ENCODE results near the gene FASTK. TPM values are rescaled to one million over a fixed set of nuclear protein-coding genes. Genes with fewer than 3 reads are reported as not detected.

The FASTK gene
- total RNA-seq, 1 donor from 2014 or later = 68.0 TPM

DNA sequence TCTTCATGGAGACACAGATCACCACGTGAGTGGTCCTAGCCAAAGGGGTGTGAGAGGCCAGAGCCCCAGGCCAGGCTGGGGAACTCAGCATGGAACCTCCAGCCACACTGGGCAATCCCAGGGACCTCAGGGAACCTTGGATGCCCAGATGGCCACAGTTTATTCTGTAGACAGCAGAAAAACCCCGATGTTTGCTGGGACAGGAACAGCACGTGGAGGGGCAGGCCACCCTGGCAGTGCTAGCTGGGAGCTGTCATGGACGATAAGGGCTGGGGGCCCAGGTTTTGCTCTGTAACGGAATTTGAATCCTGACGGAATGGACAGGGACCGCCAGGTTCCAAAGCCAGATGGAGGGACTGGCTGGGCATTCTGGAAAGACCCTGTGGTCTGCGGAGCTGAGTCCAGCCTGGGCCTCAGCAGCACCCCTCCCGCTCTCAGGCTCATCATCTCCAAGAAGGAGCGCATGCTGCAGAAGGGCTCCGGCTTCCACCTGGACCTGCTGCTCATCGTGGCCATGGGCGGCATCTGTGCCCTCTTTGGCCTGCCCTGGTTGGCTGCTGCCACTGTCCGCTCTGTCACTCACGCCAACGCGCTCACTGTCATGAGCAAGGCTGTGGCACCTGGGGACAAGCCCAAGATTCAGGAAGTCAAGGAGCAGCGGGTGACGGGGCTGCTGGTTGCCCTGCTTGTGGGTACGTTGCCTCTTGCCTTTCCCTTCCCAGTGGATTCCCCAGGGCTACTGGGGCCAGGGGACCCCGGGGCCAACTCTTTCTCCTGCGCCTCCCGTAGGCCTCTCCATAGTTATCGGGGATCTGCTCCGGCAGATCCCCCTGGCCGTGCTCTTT is 5.6 kb downstream of the FASTK start:
- DNase-seq (ENCODE audit: low spot score) = no peak
- no peaks in the 10 kb centered on the region for H3K9me3 Mint-ChIP-seq (ENCODE audit: unreplicated experiment)
- peaks cover 12% of the 10 kb centered on the region for H3K4me1 Mint-ChIP-seq (ENCODE audit: unreplicated experiment)
- no peak overlapping the region for H3K4me3 Mint-ChIP-seq (ENCODE audit: unreplicated experiment)
- H3K27ac Mint-ChIP-seq (ENCODE audit: unreplicated experiment) = no peak overlapping the region
- peaks cover 18% of the 10 kb centered on the region for H3K27me3 Mint-ChIP-seq (ENCODE audit: unreplicated experiment)
- TF ChIP-seq, protein P1, sequence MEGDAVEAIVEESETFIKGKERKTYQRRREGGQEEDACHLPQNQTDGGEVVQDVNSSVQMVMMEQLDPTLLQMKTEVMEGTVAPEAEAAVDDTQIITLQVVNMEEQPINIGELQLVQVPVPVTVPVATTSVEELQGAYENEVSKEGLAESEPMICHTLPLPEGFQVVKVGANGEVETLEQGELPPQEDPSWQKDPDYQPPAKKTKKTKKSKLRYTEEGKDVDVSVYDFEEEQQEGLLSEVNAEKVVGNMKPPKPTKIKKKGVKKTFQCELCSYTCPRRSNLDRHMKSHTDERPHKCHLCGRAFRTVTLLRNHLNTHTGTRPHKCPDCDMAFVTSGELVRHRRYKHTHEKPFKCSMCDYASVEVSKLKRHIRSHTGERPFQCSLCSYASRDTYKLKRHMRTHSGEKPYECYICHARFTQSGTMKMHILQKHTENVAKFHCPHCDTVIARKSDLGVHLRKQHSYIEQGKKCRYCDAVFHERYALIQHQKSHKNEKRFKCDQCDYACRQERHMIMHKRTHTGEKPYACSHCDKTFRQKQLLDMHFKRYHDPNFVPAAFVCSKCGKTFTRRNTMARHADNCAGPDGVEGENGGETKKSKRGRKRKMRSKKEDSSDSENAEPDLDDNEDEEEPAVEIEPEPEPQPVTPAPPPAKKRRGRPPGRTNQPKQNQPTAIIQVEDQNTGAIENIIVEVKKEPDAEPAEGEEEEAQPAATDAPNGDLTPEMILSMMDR (IDR thresholded peaks at IDR 0.05; ENCODE audit: unreplicated experiment) = no peak
- H3K36me3 Mint-ChIP-seq (ENCODE audit: low read depth, unreplicated experiment) = peaks cover 21% of the 10 kb centered on the region

GRCh38 chr7:151073990-151074389 is 6.6 kb downstream of the FASTK start:
- peaks cover 23% of the 10 kb centered on the region for H3K36me3 Mint-ChIP-seq (ENCODE audit: low read depth, unreplicated experiment)
- H3K27ac Mint-ChIP-seq (ENCODE audit: unreplicated experiment) = no peak overlapping the region
- peaks cover 13% of the 10 kb centered on the region for H3K27me3 Mint-ChIP-seq (ENCODE audit: unreplicated experiment)

DNA sequence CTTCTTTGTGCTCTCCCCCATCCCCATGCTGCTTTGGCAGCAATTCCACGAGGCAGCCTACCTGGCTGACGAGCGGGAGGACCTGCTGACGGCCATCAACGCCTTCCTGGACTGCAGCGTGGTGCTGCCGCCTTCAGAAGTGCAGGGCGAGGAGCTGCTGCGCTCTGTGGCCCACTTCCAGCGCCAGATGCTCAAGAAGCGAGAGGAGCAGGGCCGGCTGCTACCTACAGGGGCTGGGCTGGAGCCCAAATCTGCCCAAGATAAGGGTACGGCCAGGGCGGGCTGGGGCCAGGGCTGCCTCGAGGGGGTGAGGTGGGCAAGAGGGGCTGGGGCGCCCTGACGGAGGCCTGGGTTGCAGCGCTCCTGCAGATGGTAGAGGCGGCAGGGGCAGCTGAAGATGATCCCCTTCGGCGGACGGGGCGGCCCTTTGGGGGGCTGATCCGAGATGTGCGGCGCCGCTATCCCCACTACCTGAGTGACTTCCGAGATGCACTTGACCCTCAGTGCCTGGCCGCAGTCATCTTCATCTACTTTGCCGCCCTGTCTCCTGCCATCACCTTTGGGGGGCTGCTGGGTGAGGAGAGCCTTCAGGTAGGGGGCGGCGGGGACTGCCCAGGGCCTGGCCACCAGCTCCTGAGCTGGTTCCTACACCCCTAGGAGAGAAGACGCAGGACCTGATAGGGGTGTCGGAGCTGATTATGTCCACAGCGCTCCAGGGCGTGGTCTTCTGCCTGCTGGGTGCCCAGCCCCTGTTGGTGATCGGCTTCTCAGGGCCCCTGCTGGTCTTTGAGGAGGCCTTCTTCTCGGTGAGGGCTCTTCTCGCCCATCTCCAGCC is 9.4 kb downstream of the FASTK start:
- Mint-ChIP-seq H3K36me3 (ENCODE audit: low read depth, unreplicated experiment) (peaks cover 27% of the 10 kb centered on the region), H3K4me3 (ENCODE audit: unreplicated experiment) (no peak overlapping the region), H3K4me1 (ENCODE audit: unreplicated experiment) (no peaks in the 10 kb centered on the region), H3K27ac (ENCODE audit: unreplicated experiment) (no peak overlapping the region), H3K9me3 (ENCODE audit: unreplicated experiment) (no peaks in the 10 kb centered on the region), H3K27me3 (ENCODE audit: unreplicated experiment) (peaks cover 8% of the 10 kb centered on the region)
- TF ChIP-seq, protein P1 (IDR thresholded peaks at IDR 0.05; ENCODE audit: unreplicated experiment) = no peak
- DNase-seq (ENCODE audit: low spot score) = no peak

More at GRCh38 chr7:151073990-151074389, 6.6 kb downstream of the FASTK start:
- DNase-seq (ENCODE audit: low spot score) = no peak
- peaks cover 5% of the 10 kb centered on the region for H3K4me1 Mint-ChIP-seq (ENCODE audit: unreplicated experiment)
- H3K4me3 Mint-ChIP-seq (ENCODE audit: unreplicated experiment) = no peak overlapping the region
- H3K9me3 Mint-ChIP-seq (ENCODE audit: unreplicated experiment) = no peaks in the 10 kb centered on the region
- TF ChIP-seq, protein P1 (IDR thresholded peaks at IDR 0.05; ENCODE audit: unreplicated experiment) = no peak

DNA sequence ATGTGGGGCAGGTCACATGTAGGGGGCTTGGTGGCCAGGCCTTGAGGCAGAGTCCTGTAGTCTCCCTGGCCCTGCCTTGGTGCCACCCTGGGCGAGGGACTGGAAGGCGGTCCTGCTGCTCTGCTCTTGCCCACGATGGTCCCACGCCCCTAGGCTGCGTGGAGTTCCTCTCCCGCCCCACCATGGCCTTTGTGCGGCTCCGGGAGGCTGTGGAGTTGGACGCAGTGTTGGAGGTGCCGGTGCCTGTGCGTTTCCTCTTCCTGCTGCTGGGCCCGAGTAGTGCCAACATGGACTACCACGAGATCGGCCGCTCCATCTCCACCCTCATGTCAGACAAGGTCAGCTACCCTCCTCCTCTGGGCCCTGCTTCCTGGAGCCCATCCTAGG is 10.0 kb downstream of the FASTK start:
- Mint-ChIP-seq H3K4me1 (ENCODE audit: unreplicated experiment) (no peaks in the 10 kb centered on the region), H3K27ac (ENCODE audit: unreplicated experiment) (no peak overlapping the region), H3K4me3 (ENCODE audit: unreplicated experiment) (no peak overlapping the region), H3K27me3 (ENCODE audit: unreplicated experiment) (peaks cover 7% of the 10 kb centered on the region), H3K36me3 (ENCODE audit: low read depth, unreplicated experiment) (peaks cover 21% of the 10 kb centered on the region), H3K9me3 (ENCODE audit: unreplicated experiment) (no peaks in the 10 kb centered on the region)
- TF ChIP-seq, protein P1 (IDR thresholded peaks at IDR 0.05; ENCODE audit: unreplicated experiment) = no peak
- no peak for DNase-seq (ENCODE audit: low spot score)
